GM21390 (cell line): ENCODE results near the gene OR2V1.
"Not testable (repeated sequence)": the region's sequence is repeated elsewhere in the genome, so short reads cannot be mapped to it uniquely, and the experiment has no call there.

Experiments used
- ATAC-seq: cut with Tn5 transposase; IDR thresholded peaks from one replicate; pipeline ENCODE4 v1.9.1; 2021; ENCODE audit not compliant: unreplicated experiment

The OR2V1 gene

DNA sequence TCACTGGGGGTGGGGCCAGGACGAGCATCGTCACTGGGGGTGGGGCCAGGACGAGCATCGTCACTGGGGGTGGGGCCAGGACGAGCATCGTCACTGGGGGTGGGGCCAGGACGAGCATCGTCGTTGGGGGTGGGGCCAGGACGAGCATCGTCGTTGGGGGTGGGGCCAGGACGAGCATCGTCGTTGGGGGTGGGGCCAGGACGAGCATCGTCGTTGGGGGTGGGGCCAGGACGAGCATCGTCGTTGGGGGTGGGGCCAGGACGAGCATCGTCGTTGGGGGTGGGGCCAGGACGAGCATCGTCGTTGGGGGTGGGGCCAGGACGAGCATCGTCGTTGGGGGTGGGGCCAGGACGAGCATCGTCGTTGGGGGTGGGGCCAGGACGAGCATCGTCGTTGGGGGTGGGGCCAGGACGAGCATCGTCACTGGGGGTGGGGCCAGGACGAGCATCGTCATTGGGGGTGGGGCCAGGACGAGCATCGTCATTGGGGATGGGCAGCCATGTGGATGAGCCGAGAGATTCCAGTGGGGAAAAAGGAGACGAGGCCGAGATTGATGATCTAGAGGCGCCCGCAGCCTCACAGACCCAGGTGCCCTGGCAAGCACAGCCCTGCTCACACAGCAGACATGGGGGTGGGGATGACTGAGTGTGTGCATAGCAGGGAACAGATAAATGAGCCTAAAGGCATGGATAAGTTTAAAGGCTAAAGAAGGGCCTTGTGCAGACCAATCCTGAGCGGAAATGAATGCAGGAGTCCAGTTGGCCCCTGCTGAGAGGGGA is 30.0 kb upstream of the OR2V1 start:
- peak; percentile 29 for ATAC-seq

DNA sequence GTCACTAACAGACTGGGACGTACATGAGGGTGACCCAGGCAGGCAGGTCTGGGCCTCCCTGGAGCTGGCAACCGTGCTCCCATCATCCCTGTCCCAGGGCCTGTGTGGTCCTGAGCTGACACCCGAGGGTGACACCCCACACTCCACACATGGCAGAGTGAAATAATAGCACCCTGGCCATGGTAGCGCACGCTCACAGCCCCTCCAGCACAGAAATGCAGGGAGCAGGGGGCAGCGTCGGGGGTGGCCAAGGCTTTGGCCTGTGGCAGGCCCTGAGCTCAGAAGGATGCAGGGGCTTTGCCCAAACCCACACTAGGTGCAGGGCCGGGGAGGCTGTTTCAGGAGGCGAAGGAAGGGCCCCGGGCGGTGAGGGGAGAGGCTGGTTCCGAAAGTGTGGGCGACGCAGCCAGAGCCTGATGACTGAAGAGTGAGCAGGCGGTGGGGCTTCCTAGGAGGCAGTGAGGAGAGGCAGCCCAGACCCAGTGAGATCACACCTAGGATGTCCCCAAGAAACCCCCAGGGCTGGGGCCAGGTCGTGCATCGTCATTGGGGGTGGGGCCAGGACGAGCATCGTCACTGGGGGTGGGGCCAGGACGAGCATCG is 29.3 kb upstream of the OR2V1 start:
- ATAC-seq, result peak; percentile 41

DNA sequence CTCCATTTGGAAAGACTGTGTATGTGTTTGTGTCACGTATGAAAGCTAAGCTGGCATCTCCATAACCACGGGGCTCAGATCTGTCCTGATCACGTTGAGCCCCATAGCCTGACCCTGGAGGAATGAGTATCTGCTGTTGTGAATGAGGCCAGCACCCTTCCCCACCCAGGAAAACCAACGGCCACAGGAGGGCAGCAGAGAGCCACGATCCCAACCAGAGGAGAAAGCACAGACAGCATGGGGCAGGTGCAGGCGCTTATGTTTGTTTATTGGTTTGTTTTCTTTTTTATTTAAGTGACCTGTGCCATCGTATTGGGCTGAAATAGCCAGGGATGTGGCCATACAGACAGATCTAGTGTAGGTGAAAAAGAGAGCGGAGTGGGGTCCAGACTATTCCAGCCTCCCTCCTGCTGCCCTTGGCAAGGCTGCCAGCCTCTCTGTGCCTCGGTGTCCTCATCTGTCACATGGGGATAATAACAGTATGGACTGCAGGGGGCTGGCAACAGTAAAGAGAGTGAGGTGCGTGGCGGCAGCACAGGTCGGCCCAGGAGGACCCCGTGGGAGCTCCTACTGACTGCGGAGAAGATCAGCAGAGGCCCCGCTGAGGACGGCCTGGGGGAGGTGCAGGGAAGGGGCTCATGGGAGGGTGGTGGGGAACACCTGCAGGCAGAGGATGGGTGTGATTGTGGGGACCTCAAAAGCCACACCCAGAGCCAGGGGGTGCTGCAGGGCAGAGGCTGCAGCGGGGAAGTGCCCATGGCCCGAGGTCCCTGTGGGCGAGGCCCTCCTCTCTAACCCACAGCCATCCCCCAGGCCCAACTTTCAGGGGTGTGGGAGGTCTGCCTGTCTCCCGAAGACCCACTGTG is 28.6 kb upstream of the OR2V1 start:
- peak; percentile 63 for ATAC-seq

GRCh38 chr5:181158869-181159268 is 27.9 kb upstream of the OR2V1 start:
- no peak for ATAC-seq

GRCh38 chr5:181156758-181157157 is 25.8 kb upstream of the OR2V1 start:
- ATAC-seq, result no peak

- no peak for ATAC-seq
Observed at GRCh38 chr5:181153814-181154213, 22.8 kb upstream of the OR2V1 start.

DNA sequence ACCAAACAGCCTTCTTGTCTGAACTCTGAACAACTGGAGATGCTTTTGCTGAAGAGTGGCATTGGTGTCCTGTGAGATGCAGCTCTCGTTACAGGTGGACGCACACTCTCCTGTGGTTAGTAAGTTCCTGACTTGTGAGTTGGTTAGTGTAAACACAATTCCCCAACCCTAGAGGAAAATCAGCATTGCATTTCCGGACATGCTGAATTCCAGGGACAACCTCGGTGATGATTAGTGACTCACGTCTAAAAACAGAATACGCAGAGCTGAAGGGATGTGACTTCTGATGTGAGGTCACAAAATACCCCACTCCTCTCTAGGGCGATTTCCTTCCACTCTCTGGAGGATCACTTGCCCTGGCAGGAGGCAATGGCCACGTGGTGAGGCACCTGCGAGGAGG is 21.4 kb upstream of the OR2V1 start:
- no peak for ATAC-seq

- ATAC-seq, result no peak
Observed at GRCh38 chr5:181151146-181151545, 20.2 kb upstream of the OR2V1 start.

GRCh38 chr5:181149806-181150733 is 19.1 kb upstream of the OR2V1 start:
- ATAC-seq, result no peak

DNA sequence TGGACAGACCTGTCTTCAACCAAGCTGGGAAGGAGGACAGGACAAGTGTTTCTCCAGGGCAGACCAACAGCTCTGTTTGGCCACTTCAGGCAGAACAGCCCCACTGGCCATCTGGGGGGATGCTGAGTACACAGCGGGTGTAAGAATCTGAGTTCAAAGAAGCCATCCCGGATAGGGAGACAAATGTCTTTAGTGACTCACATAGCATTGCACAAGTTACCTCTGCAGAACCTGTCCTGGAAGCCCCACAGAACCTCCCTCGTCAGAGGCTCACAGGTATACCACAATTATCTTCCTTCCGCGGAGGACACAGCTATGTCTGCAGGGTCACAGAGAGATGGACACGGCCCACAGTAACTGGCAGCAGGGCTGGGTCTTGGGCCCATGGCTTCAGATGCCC is 18.4 kb upstream of the OR2V1 start:
- ATAC-seq, result no peak

GRCh38 chr5:181146927-181147636 is 16.1 kb upstream of the OR2V1 start, which contains the start of gene OR2V2:
Gene OR2V2 (plus strand): TSS chr5:181147586. CDS start chr5:181154943, 7,357 bp downstream.
- ATAC-seq, result not testable (repeated sequence)

GRCh38 chr5:181145133-181145532 is 14.2 kb upstream of the OR2V1 start:
- no peak for ATAC-seq

GRCh38 chr5:181142054-181142453 is 11.1 kb upstream of the OR2V1 start:
- no peak for ATAC-seq

GRCh38 chr5:181140766-181141165 is 9.8 kb upstream of the OR2V1 start:
- ATAC-seq, result no peak

DNA sequence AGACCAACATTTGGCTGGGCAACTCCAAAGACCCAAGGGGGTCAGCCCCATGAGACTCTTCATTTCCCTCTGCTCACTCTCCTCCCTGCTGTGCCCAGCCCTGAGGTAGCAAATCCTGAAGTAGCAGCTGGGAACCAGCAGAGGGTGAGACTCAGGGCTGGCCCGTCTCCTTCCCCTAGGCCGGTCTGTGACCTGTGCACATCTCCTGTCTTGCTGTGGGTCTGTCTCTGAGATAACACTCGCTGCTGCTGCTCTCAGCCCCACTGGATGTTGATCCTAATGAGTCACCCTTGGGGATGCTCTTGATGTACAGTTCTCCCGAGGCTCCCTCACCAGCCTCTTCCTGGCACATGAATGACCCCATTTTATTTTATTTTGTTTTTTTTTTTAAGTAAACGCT is 7.3 kb upstream of the OR2V1 start:
- ATAC-seq, result no peak

DNA sequence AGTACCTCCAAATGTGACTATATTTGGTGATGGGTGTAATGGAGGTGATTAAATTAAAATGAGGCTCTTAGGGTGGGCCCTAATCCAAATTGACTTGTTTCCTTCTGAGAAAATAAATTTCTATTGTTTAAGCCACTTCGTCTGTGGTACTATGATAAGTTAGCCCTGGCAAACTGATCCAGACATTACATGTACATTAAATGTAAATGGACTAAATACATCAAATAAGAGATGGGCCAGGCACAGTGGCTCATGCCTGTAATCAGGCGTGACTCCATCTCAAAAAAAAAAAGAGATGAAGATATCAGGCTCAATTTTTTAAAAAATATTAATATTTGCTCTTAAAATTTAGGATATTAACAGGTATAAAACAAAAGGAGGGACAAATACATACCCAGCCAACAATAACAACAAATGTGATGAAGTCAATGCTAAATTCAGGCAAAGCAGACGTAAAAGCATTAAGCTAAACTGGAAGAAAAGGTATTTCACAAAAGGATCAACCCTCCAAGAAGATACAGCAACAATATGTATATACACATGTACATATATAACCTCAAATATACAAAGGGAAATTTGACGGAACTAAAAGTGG is 5.5 kb upstream of the OR2V1 start:
- no peak for ATAC-seq

DNA sequence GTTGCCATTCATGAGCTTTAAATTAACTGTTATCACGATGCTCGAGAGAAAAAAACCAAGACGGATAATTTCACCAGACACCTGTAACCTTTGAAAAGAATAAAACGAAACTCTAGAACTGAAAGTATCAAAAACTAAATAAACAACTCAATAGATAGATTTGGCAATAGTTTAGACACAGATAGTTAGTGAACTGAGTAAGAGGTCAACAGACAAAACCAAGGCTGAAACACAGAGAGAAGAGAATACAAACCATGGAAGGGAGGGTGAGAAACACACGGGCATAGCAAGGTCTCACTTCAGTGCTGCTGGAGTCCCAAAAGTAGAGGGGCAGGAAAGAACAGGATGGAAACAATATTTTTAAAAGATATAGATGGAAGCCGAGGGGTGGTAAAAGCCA is 3.3 kb upstream of the OR2V1 start:
- no peak for ATAC-seq

DNA sequence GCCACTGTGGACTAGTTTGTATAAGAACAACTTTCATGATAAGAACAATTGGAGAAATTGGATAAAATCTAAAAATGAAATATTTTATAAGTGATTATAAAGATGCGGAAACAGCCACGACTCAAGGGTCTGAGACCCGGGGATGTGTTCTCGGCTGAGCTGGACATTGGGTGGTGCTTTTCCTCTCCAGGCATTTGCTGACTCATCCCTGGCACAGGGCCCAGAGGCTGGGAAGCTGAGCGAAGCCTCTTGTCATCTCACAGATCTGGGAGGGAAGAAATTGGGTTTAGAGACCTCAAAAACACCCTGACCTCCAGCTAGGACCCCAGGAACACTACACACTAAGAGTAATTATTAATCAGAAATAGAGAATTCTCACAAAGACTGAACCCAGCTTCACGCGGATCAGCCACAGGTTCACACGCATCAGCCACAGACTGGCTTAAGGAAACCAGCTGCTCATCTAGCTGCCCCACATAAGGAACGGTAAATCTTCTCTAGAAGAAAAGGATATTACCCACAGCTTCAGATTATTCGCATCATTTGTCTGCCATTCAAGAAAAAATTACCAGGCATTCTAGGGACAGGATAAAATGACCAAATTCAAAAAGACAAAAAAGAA is 2.8 kb upstream of the OR2V1 start:
- ATAC-seq, result no peak

DNA sequence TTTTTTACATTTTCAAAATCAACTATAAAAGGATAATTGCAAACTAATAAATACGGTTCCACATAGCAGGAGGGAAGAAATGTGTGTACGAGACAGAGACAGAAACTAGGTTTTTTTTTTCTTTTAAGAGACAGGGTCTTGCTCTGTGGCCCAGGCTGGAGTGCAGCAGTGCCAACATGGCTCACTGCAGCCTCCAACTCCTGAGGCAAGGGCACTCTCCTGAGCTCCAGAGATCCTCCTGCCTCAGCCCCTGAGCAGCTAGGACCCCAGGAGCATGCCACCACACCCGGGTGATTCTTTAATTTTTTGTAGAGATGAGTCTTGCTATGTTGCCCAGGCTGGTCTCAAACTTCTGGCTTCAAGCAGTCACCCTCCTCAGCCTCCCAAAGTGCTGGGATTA is 2.1 kb upstream of the OR2V1 start:
- no peak for ATAC-seq
